Gastrocnemius medialis (tissue), 4 donors: ENCODE data around the gene TUBB3.

Experiments
- POLR2A ChIP-seq, 2 donors: fragments of 450-650 bp; IDR thresholded peaks; one replicate each; pipeline ENCODE4 v1.6.1; 2017; ENCODE audit warnings: antibody characterized with exemption in 2 of 2, mild to moderate bottlenecking in 2 of 2, moderate library complexity in 2 of 2
- TF ChIP-seq, protein P1 (sequence below), 5 experiments: fragments of 450-650 bp in 3 of 5; fragments of 200-600 bp in 2 of 5; sonication (generic) in 2 of 5; IDR thresholded peaks in 4 of 5; conservative IDR thresholded peaks in 1 of 5; 1 replicate in 4 of 5; 2 replicates in 1 of 5; pipeline ENCODE4 v1.5.1; 2016 to 2019; ENCODE audit warnings: antibody characterized with exemption in 5 of 5, mild to moderate bottlenecking in 3 of 5, moderate library complexity in 3 of 5

DNA sequence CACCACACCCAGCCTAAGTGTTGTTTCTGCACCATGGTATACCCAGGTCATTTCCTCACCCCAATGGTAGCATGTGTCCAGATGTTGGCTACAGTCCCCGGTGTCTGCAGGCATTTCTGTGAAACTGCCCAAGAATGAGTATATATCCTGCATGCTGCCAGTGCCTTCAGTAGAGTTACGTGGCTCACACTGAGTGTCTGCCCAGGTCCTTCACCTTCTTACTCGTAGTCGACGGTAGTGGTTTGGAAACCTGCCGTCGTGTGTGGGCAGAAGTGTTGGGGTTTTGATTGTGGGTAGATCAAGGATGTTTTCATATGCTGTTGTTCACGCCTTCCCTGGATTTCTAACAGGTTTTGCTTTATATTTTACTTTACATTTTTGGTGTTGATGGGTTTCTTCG lies 32.9 kb upstream of the TUBB3 start:
- TF ChIP-seq, protein P1, sequence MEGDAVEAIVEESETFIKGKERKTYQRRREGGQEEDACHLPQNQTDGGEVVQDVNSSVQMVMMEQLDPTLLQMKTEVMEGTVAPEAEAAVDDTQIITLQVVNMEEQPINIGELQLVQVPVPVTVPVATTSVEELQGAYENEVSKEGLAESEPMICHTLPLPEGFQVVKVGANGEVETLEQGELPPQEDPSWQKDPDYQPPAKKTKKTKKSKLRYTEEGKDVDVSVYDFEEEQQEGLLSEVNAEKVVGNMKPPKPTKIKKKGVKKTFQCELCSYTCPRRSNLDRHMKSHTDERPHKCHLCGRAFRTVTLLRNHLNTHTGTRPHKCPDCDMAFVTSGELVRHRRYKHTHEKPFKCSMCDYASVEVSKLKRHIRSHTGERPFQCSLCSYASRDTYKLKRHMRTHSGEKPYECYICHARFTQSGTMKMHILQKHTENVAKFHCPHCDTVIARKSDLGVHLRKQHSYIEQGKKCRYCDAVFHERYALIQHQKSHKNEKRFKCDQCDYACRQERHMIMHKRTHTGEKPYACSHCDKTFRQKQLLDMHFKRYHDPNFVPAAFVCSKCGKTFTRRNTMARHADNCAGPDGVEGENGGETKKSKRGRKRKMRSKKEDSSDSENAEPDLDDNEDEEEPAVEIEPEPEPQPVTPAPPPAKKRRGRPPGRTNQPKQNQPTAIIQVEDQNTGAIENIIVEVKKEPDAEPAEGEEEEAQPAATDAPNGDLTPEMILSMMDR (IDR thresholded peaks at IDR 0.05 in 4 of 5, conservative IDR thresholded peaks at IDR 0.05 in 1 of 5): no peak
- no peak for TF ChIP-seq POLR2A (IDR thresholded peaks at IDR 0.05)
